ENCODE data around the gene GALNT8.

The GALNT8 gene

DNA sequence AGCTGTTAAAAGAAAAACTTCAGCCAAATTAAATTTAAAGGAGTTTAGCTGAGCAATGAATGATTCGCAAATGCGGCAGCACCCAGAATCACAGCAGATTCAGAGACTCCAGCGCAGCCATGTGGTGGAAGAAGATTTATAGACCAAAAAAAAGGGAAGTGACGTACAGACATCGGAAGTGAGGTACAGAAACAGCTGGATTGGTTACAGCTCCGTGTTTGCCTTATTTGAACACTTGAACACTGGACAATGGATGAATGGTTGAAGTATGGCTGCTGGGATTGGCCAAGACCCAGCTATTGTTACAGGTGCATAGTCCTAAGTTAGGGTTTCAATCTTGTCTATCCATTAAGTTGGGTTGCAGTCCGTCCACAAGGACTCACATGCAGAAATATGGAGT is 42.6 kb downstream of the GALNT8 start:
- H3K27me3 ChIP-seq (ENCODE audit: control insufficient read depth, low read length), result peaks cover 12% of the 10 kb centered on the region
- H3K9me3 ChIP-seq (ENCODE audit: control insufficient read depth, insufficient read depth, low read length), result no peaks in the 10 kb centered on the region
- no peaks in the 10 kb centered on the region for H3F3A ChIP-seq (ENCODE audit: control insufficient read depth, insufficient read depth)
- H3K4me1 ChIP-seq (ENCODE audit: control insufficient read depth, low read length), result peaks cover 3% of the 10 kb centered on the region; the same call in 1 of the 2 replicates
- no peaks in the 10 kb centered on the region for H3K9me2 ChIP-seq (replicated peaks; ENCODE audit: control insufficient read depth, low read length)
- no peak overlapping the region for H3K4me3 ChIP-seq (ENCODE audit: low read length)
- H3K27ac ChIP-seq (ENCODE audit: low read depth, low read length), result no peak overlapping the region
- TF ChIP-seq, protein P1, sequence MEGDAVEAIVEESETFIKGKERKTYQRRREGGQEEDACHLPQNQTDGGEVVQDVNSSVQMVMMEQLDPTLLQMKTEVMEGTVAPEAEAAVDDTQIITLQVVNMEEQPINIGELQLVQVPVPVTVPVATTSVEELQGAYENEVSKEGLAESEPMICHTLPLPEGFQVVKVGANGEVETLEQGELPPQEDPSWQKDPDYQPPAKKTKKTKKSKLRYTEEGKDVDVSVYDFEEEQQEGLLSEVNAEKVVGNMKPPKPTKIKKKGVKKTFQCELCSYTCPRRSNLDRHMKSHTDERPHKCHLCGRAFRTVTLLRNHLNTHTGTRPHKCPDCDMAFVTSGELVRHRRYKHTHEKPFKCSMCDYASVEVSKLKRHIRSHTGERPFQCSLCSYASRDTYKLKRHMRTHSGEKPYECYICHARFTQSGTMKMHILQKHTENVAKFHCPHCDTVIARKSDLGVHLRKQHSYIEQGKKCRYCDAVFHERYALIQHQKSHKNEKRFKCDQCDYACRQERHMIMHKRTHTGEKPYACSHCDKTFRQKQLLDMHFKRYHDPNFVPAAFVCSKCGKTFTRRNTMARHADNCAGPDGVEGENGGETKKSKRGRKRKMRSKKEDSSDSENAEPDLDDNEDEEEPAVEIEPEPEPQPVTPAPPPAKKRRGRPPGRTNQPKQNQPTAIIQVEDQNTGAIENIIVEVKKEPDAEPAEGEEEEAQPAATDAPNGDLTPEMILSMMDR (IDR thresholded peaks at IDR 0.05; ENCODE audit: low read depth, low read length, poor library complexity, severe bottlenecking), result no peak
- no peaks in the 10 kb centered on the region for H3K79me2 ChIP-seq (ENCODE audit: control insufficient read depth, low read length)
- peak overlapping the region; percentile 6; the same call in 1 of the 2 replicates for H3K4me2 ChIP-seq (ENCODE audit: low read length)
- H4K20me1 ChIP-seq (ENCODE audit: control insufficient read depth, insufficient read depth, low read depth, low read length), result no peaks in the 10 kb centered on the region
- H3K36me3 ChIP-seq (ENCODE audit: control insufficient read depth, low read length), result no peaks in the 10 kb centered on the region

DNA sequence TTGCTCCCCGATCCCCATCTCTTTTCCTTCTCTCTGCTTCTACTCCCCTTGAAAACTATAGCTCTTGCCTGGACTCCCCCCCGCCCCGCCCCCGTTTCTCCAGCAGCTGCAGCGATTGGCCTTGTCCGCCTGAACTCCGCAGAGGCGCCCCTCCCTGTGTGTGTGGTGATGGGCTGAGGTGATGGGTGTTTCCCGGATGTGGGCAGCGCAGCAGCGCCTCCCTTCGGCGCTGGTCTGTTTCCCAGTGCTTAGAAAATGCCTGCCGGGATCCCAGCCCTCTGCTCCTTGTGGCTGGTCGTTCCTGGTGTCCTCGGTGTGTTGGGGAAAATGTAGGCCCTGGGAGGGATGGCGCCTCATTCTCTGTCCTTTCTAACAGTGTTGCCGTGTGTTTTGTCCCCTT is 43.3 kb downstream of the GALNT8 start:
- Histone ChIP-seq H3K36me3 (ENCODE audit: control insufficient read depth, low read length) (no peaks in the 10 kb centered on the region), H3K27ac (ENCODE audit: low read depth, low read length) (no peak overlapping the region), H3K9me2 (replicated peaks; ENCODE audit: control insufficient read depth, low read length) (no peaks in the 10 kb centered on the region), H3K27me3 (ENCODE audit: control insufficient read depth, low read length) (peaks cover 12% of the 10 kb centered on the region), H3K79me2 (ENCODE audit: control insufficient read depth, low read length) (no peaks in the 10 kb centered on the region), H3K4me2 (ENCODE audit: low read length) (no peak overlapping the region), H3K9me3 (ENCODE audit: control insufficient read depth, insufficient read depth, low read length) (no peaks in the 10 kb centered on the region), H3K4me3 (ENCODE audit: low read length) (no peak overlapping the region), H3K4me1 (ENCODE audit: control insufficient read depth, low read length) (peaks cover 3% of the 10 kb centered on the region; the same call in 1 of the 2 replicates), H4K20me1 (ENCODE audit: control insufficient read depth, insufficient read depth, low read depth, low read length) (no peaks in the 10 kb centered on the region), H3F3A (ENCODE audit: control insufficient read depth, insufficient read depth) (no peaks in the 10 kb centered on the region)
- TF ChIP-seq, protein P1 (IDR thresholded peaks at IDR 0.05; ENCODE audit: low read depth, low read length, poor library complexity, severe bottlenecking), result no peak
- TF ChIP-seq EZH2phosphoT487 (IDR thresholded peaks at IDR 0.05; ENCODE audit: borderline replicate concordance, low read length), result no peak

DNA sequence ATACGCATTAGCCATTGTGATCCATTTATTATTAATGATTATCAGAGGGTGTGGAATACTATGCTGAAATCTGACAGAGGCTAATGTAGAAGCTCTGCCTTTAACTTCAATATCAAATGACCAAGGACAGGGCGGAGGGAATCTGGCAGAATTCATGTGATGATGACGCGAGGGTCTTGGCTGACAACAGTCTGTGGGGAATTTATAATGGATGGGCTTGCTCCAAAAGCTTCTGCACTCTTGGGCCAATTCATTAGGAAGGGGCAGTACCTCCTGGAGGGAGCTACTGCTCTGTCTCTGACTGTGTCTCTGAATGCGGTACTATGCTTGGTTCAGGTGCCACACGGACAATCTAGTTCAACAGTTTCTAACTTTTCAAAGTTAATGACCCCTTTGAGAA is 46.2 kb downstream of the GALNT8 start:
- no peak overlapping the region for H3K4me3 ChIP-seq (ENCODE audit: low read length)
- no peaks in the 10 kb centered on the region for H3K79me2 ChIP-seq (ENCODE audit: control insufficient read depth, low read length)
- H3K4me1 ChIP-seq (ENCODE audit: control insufficient read depth, low read length), result peaks cover 3% of the 10 kb centered on the region; the same call in 1 of the 2 replicates

More for the DNA sequence above, 46.2 kb downstream of the GALNT8 start:
- Histone ChIP-seq H4K20me1 (ENCODE audit: control insufficient read depth, insufficient read depth, low read depth, low read length) (no peaks in the 10 kb centered on the region), H3K9me3 (ENCODE audit: control insufficient read depth, insufficient read depth, low read length) (no peaks in the 10 kb centered on the region), H3K27me3 (ENCODE audit: control insufficient read depth, low read length) (peaks cover 8% of the 10 kb centered on the region), H3K36me3 (ENCODE audit: control insufficient read depth, low read length) (no peaks in the 10 kb centered on the region), H3K9me2 (replicated peaks; ENCODE audit: control insufficient read depth, low read length) (no peaks in the 10 kb centered on the region), H3K27ac (ENCODE audit: low read depth, low read length) (no peak overlapping the region), H3F3A (ENCODE audit: control insufficient read depth, insufficient read depth) (no peaks in the 10 kb centered on the region), H3K4me2 (ENCODE audit: low read length) (no peak overlapping the region)
- TF ChIP-seq EZH2phosphoT487 (IDR thresholded peaks at IDR 0.05; ENCODE audit: borderline replicate concordance, low read length), result no peak
- TF ChIP-seq, protein P1 (IDR thresholded peaks at IDR 0.05; ENCODE audit: low read depth, low read length, poor library complexity, severe bottlenecking), result no peak
